Panc1 (cell line): Measurements from ENCODE around the gene CHST13.

Experiments
- CTCF ChIP-seq: fragments of 450-650 bp; IDR thresholded peaks from 2 replicates; pipeline ENCODE4 v1.5.1; 2017; ENCODE audit warnings: mild to moderate bottlenecking
- POLR2AphosphoS5 ChIP-seq: IDR thresholded peaks from 2 replicates; pipeline ENCODE4 v1.6.1; 2012; ENCODE audit warnings: mild to moderate bottlenecking, low read depth, low read length, moderate library complexity
- REST ChIP-seq, 2 experiments: IDR thresholded peaks; 2 replicates each; pipeline ENCODE4 v1.6.1; 2011 to 2012; ENCODE audit warnings: low read depth in 2 of 2, control low read depth in 1 of 2, low read length in 1 of 2, mild to moderate bottlenecking in 1 of 2, moderate library complexity in 1 of 2; ENCODE audit not compliant: insufficient read depth in 1 of 2
- SIN3A ChIP-seq: IDR thresholded peaks from 2 replicates; pipeline ENCODE4 v1.6.1; 2012; ENCODE audit warnings: low read depth, mild to moderate bottlenecking, low read length, moderate library complexity, borderline replicate concordance; ENCODE audit not compliant: insufficient read depth

- no peak for TF ChIP-seq CTCF
- TF ChIP-seq REST (IDR thresholded peaks at IDR 0.05; ENCODE audit: insufficient read depth in 1 of 2, low read depth in 2 of 2, low read length in 1 of 2), result no peak
- no peak for TF ChIP-seq POLR2AphosphoS5
- no peak for TF ChIP-seq SIN3A
Observed at GRCh38 chr3:126512916-126513650, 10.9 kb upstream of the CHST13 start.
